ENCODE measurements around the gene PIM2. TPM values are rescaled to one million over a fixed set of nuclear protein-coding genes. Genes with fewer than 3 reads are reported as not detected.

The PIM2 gene
- total and polyA plus RNA-seq, 2 of the 4 experiments (the other 2 are of a cell fraction): 7.3 to 9.4 TPM

DNA sequence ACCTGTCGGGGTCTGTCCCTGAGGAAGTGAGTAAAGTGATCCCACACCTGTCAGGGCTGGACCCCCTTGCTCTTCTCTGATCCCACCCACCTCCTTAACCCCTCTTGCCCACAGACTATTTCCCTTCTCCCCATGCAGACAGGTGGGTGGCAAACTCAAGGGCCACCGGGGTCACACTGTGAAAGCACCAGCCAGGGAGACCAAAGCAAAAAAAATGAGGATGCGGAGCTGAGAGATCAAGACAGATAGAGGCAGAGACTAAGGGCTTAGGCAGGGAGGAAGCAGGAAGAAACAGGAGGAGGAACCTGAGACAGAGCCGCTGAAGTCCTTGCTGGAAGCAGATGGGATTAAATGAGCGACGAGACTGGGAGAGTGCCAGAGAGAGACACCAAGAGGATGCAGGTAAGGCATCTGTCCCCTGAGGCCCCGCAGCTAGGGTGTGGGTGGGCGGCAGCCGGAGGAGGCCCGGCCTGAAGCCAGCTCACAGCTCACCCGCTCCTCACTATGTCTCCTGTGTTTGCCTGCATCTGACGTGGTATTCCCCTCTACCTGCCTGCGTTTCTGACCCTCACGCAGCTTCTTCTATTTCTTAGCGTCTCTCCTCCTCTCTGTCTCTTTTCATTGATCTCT, 28.4 kb downstream of the PIM2 start:
- Histone ChIP-seq H2AFZ (replicated peaks; ENCODE audit: low read length, poor library complexity) (peak overlapping the region; percentile 84), H3K56ac (ENCODE audit: extremely low read depth, insufficient read depth, low read length) (no peak overlapping the region), H2BK20ac (ENCODE audit: low read depth, low read length) (no peak overlapping the region), H3K4ac (ENCODE audit: low read depth, low read length) (no peak overlapping the region), H3K79me1 (ENCODE audit: low read depth in 1 of 2, low read length in 2 of 2) (peaks cover 0 to 4% of the 10 kb centered on the region in 2 experiments; a peak in 1 of 4 replicates), H3K4me3 (ENCODE audit: insufficient read depth, low read depth, low read length) (peak overlapping the region; percentile 32), H2BK5ac (ENCODE audit: low read depth, low read length, poor library complexity, severe bottlenecking) (no peak overlapping the region), H3K23ac (ENCODE audit: low read depth, low read length) (no peak overlapping the region), H3K27me3 (ENCODE audit: control insufficient read depth, insufficient read depth, low read length) (no peaks in the 10 kb centered on the region), H3K9me3 (ENCODE audit: control insufficient read depth, insufficient read depth, low read length) (no peaks in the 10 kb centered on the region), H3K27ac (ENCODE audit: insufficient read depth, low read length) (no peak overlapping the region), H2AK9ac (replicated peaks; ENCODE audit: low read depth, low read length, poor library complexity) (no peak overlapping the region), H2BK15ac (ENCODE audit: low read depth, low read length) (no peak overlapping the region), H3K4me2 (ENCODE audit: low read depth, low read length) (peak overlapping the region; percentile 65), H4K5ac (ENCODE audit: low read depth, low read length) (peak overlapping the region; percentile 49; the same call in 1 of the 2 replicates), H3K4me1 (ENCODE audit: control insufficient read depth, insufficient read depth, low read length) (no peaks in the 10 kb centered on the region), H3K14ac (replicated peaks; ENCODE audit: low read depth, low read length) (no peak overlapping the region), H3K36me3 (ENCODE audit: control insufficient read depth, insufficient read depth, low read length) (no peaks in the 10 kb centered on the region), H2BK120ac (ENCODE audit: low read depth, low read length) (no peak overlapping the region), H3K9ac (ENCODE audit: low read depth, low read length) (peak overlapping the region; percentile 20; the same call in 1 of the 2 replicates), H4K91ac (ENCODE audit: insufficient read depth, low read depth, low read length) (no peak overlapping the region), H4K8ac (ENCODE audit: low read depth in 2 of 2, low read length in 2 of 2) (peak overlapping the region; percentile 40 to 51; a peak in 1 of 4 replicates), H3K9me1 (ENCODE audit: insufficient read depth, low read length) (0 out of 2 replicates have a peak, but pooled peaks cover 7% of the 10 kb centered on the region), H3K18ac (ENCODE audit: low read depth, low read length) (no peak overlapping the region), H4K20me1 (ENCODE audit: insufficient read depth, low read length) (no peaks in the 10 kb centered on the region), H2AK5ac (ENCODE audit: low read depth, low read length) (no peak overlapping the region)
- intact Hi-C loops (cut with micrococcal nuclease): no loop called here
- WGBS, 2 experiments (ENCODE audit: extremely low coverage in 2 of 2, insufficient read length in 1 of 2): 55% methylated on average over 7 of the region's 15 CpGs; no CpG with 5 or more reads in 1 of the 2 experiments
- BruUV-seq (replicated peaks): no TSS peak
- in situ Hi-C loops (cut with MboI; ENCODE audit: low sequenced_read_pairs): no loop called here
- ChIA-PET POLR2A (ENCODE audit: unreplicated experiment) (no interaction called here), CTCF (no interaction called here)
- dilution Hi-C loops (cut with HindIII; ENCODE audit: low sequenced_read_pairs, unreplicated experiment): no loop called here
- ATAC-seq (ENCODE audit: low read depth) (no peak), DNase-seq (no peak)
- TF ChIP-seq FOS (IDR thresholded peaks at IDR 0.05; ENCODE audit: low read depth, low read length) (no peak), CEBPB (IDR thresholded peaks at IDR 0.05; ENCODE audit: low read depth, low read length) (no peak), RAD21 (IDR thresholded peaks at IDR 0.05; ENCODE audit: low read length) (no peak), RCOR1 (IDR thresholded peaks at IDR 0.05; ENCODE audit: insufficient replicate concordance, low read length) (no peak), RFX5 (IDR thresholded peaks at IDR 0.05; ENCODE audit: low read depth, low read length) (no peak), BHLHE40 (IDR thresholded peaks at IDR 0.05; ENCODE audit: low read depth, low read length) (no peak), POLR2A (IDR thresholded peaks at IDR 0.05; ENCODE audit: low read depth, low read length) (no peak), SMC3 (IDR thresholded peaks at IDR 0.05; ENCODE audit: low read depth, low read length) (no peak), CHD1 (IDR thresholded peaks at IDR 0.05; ENCODE audit: low read depth, low read length) (no peak), NFE2L2 (IDR thresholded peaks at IDR 0.05; ENCODE audit: low read depth, low read length) (no peak), MXI1 (IDR thresholded peaks at IDR 0.05; ENCODE audit: borderline replicate concordance, low read depth, low read length) (no peak), MAZ (IDR thresholded peaks at IDR 0.05; ENCODE audit: borderline replicate concordance, low read depth, low read length) (no peak), MAFK (IDR thresholded peaks at IDR 0.05; ENCODE audit: low read depth, low read length) (no peak)
- TF ChIP-seq, protein P1, sequence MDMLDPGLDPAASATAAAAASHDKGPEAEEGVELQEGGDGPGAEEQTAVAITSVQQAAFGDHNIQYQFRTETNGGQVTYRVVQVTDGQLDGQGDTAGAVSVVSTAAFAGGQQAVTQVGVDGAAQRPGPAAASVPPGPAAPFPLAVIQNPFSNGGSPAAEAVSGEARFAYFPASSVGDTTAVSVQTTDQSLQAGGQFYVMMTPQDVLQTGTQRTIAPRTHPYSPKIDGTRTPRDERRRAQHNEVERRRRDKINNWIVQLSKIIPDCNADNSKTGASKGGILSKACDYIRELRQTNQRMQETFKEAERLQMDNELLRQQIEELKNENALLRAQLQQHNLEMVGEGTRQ (IDR thresholded peaks at IDR 0.05; ENCODE audit: low read depth, low read length): no peak
- TF ChIP-seq, protein P2, sequence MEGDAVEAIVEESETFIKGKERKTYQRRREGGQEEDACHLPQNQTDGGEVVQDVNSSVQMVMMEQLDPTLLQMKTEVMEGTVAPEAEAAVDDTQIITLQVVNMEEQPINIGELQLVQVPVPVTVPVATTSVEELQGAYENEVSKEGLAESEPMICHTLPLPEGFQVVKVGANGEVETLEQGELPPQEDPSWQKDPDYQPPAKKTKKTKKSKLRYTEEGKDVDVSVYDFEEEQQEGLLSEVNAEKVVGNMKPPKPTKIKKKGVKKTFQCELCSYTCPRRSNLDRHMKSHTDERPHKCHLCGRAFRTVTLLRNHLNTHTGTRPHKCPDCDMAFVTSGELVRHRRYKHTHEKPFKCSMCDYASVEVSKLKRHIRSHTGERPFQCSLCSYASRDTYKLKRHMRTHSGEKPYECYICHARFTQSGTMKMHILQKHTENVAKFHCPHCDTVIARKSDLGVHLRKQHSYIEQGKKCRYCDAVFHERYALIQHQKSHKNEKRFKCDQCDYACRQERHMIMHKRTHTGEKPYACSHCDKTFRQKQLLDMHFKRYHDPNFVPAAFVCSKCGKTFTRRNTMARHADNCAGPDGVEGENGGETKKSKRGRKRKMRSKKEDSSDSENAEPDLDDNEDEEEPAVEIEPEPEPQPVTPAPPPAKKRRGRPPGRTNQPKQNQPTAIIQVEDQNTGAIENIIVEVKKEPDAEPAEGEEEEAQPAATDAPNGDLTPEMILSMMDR (conservative IDR thresholded peaks at IDR 0.05; ENCODE audit: low read depth, low read length): no peak
- TF ChIP-seq, protein P3, sequence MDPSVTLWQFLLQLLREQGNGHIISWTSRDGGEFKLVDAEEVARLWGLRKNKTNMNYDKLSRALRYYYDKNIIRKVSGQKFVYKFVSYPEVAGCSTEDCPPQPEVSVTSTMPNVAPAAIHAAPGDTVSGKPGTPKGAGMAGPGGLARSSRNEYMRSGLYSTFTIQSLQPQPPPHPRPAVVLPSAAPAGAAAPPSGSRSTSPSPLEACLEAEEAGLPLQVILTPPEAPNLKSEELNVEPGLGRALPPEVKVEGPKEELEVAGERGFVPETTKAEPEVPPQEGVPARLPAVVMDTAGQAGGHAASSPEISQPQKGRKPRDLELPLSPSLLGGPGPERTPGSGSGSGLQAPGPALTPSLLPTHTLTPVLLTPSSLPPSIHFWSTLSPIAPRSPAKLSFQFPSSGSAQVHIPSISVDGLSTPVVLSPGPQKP (IDR thresholded peaks at IDR 0.05; ENCODE audit: borderline replicate concordance, low read depth, low read length): no peak
